GM12892 (cell line): ENCODE measurements around the gene SIGLEC6.

ENCODE experiments used
- POLR2A ChIP-seq: IDR thresholded peaks from 2 replicates; pipeline ENCODE4 v1.6.1; 2011; ENCODE audit warnings: low read depth, low read length, control low read depth
- TAF1 ChIP-seq: IDR thresholded peaks from 2 replicates; pipeline ENCODE4 v1.6.1; 2011; ENCODE audit warnings: low read depth, mild to moderate bottlenecking, control low read depth, low read length, borderline replicate concordance

DNA sequence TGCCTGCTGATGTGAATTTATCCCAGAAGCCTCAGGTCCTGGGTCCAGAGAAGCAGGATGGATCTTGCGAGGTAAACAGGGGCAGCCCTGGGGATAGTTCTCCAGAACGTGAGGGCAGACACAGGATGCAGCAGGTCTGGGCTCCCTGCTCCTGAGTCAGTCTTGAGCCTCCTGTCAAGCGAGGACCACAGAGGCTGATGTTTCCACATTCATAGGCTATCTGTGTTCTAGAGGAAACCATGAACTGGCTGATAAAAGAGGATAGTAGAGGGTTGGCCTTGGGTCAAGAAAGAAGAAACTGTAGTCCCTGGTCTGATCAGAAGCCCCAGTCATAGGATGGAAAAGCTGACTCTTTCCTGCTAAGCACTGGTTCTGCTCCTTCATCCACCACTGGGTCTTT, 41.9 kb upstream of the SIGLEC6 start:
- TF ChIP-seq POLR2A (no peak), TAF1 (no peak)
